ENCODE data around the gene PALMD.

PALMD gene

GRCh38 chr1:99650030-99650429 lies 4.1 kb downstream of the PALMD start:
- no peak for TF ChIP-seq CTCF (IDR thresholded peaks at IDR 0.05; ENCODE audit: borderline replicate concordance, insufficient read depth, low read depth, low read length)
- H3K4me3 ChIP-seq (ENCODE audit: low read depth, low read length), result no peak overlapping the region

DNA sequence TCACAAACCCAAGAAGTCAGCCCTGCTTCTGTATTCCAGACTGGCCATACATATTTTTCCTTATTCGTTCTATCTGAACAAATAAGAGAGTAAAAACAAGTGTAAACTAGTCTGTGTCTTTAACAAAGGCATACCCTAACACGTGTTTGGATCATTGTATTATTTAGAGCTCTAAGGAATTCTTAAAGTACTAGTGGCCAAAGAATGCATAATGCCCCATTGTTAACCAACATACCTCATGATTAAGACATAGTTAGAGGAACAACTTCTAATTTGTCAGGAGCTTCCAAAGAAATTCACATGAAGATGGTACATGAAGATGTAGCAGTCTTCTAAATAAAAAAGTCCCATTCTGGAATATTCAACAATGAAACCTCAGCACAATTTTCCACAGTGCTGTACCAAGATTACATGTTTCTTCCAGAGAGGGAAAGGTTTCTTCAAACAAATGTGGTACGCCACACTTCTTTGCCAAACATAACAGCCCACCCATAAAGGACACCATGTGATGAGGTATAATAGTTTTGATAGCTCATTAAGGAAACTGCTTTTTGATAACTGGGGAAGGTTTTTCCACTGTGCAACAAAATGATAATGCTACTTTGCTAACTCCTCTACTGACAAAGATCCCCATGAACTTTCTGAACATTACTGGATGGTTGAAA lies 5.0 kb downstream of the PALMD start:
- TF ChIP-seq CTCF (IDR thresholded peaks at IDR 0.05; ENCODE audit: borderline replicate concordance, insufficient read depth, low read depth, low read length), result no peak
- H3K4me3 ChIP-seq (ENCODE audit: low read depth, low read length), result no peak overlapping the region

DNA sequence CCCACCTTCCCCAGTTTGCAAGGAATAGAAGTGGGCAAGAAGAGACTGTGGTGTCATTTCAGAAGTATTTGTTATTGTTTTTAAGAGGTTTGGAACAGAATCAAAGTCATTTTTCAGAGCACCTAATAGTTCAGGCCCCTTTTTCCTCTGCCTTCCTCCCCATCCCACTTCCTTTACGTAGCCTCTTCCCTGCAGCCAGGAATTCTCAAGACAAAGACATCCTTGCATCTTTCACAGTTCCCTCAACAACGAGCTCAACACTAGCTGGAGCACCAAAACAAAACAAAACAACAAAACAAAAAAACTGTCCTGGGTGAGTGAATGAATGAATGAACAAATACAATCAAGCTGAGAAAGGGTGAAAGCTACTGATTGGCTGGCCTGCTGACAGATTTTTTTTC lies 7.0 kb downstream of the PALMD start:
- H3K4me3 ChIP-seq (ENCODE audit: low read depth, low read length), result no peak overlapping the region
- TF ChIP-seq CTCF (IDR thresholded peaks at IDR 0.05; ENCODE audit: borderline replicate concordance, insufficient read depth, low read depth, low read length), result no peak

DNA sequence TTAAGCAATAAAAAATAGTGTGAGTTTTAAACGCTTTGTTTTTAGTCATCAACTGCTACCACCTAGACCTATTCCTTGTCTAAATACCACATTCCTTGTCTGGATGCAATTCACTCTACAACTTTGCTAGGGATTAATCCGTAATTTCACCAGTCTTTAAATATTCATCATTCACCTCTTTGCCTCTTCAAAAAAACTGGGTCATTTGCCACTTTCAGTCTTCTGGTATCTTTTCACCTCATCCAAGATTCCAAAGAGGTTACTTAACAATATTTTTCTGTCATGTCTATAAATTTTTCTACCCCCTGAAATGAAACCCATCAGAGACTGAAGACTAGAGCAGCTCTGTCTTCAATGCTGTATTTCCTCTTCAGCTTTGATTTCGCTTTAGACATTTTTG lies 9.5 kb downstream of the PALMD start:
- TF ChIP-seq CTCF (IDR thresholded peaks at IDR 0.05; ENCODE audit: borderline replicate concordance, insufficient read depth, low read depth, low read length), result no peak
- H3K4me3 ChIP-seq (ENCODE audit: low read depth, low read length), result no peak overlapping the region

DNA sequence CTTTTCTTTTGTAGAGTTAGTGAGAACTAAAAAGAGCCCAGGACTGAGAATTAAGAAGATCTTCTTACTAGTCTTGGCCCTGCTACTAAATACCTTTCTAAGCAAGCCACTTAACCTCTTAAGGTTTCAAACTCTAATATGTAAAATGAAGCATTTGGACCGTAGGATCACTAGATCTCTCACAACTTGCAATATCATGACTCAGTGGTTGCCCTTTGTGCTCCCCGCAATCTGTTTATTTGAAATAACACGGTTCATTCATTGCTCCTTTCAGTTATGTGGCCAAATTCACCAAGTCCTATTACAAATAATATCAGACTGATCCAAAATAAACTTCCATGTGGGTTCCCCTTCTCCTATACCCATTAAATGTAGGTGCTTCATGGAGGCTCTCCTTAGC lies 10.8 kb downstream of the PALMD start:
- TF ChIP-seq CTCF (IDR thresholded peaks at IDR 0.05; ENCODE audit: borderline replicate concordance, insufficient read depth, low read depth, low read length), result no peak

DNA sequence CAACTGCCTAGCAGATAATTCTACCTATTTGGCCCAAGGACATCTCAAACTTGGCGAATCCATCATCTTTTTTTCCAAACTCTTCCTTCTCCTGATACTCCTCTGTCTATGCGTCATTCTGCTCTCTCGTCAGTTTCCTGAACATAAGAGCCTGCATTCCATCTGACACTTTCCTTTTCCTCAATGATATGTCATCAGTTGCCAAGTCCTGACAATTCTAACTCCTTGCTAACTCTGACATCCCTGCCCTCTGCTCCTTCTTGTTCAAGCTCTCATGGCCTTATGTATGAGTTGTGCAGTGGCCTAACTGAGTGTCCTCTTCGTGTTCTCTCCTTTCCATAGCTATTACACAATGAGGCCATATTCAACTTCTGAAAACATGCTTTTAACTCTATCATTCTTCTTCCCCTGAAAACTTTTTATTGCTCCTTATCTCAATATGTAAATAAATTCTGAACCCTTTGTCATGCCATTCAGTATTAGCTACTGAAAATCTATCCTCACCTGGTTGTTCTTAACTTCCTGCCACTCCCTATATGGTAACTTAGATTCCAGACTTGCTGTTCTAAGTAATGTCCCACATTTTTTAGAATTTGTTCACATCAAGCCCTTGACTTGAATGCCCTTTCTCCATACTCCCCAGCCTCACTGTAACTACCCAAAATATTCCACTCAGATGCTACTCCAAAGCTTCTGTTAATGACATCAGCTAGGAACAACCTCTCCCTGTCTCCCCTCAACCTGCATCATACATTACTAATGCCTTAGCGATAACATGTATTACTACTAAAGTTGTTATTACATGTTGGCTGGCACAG lies 11.5 kb downstream of the PALMD start:
- H3K4me3 ChIP-seq (ENCODE audit: low read depth, low read length), result no peak overlapping the region
- TF ChIP-seq CTCF (IDR thresholded peaks at IDR 0.05; ENCODE audit: borderline replicate concordance, insufficient read depth, low read depth, low read length), result no peak

More for the DNA sequence above, 10.8 kb downstream of the PALMD start:
- H3K4me3 ChIP-seq (ENCODE audit: low read depth, low read length), result no peak overlapping the region

DNA sequence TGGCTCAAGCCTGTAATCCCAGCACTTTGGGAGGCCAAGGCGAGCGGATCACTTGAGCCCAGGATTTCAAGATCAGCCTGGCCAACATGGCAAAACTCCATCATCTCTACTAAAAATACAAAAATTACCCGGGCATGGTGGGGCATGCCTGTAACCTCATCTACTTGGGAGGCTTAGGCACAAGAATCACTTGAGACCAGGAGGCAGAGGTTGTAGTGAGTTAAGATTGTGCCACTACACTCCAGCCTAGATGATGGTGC lies 12.0 kb downstream of the PALMD start:
- H3K4me3 ChIP-seq (ENCODE audit: low read depth, low read length), result no peak overlapping the region
- TF ChIP-seq CTCF (IDR thresholded peaks at IDR 0.05; ENCODE audit: borderline replicate concordance, insufficient read depth, low read depth, low read length), result no peak

All from GM12875 (cell line).